ENCODE results near the gene ISL1.

- TF ChIP-seq CTCF (IDR thresholded peaks at IDR 0.05; ENCODE audit: control extremely low read depth in 1 of 3, insufficient read depth in 1 of 3, low read depth in 1 of 3, low read length in 3 of 3) (no peak), MAX (IDR thresholded peaks at IDR 0.05) (no peak), E2F6 (IDR thresholded peaks at IDR 0.05) (no peak), ATF3 (IDR thresholded peaks at IDR 0.05; ENCODE audit: insufficient read depth, low read depth, low read length) (no peak), POLR2AphosphoS5 (IDR thresholded peaks at IDR 0.05; ENCODE audit: low read depth, low read length) (no peak), SRF (IDR thresholded peaks at IDR 0.05; ENCODE audit: low read depth, low read length) (no peak), CEBPB (IDR thresholded peaks at IDR 0.05; ENCODE audit: low read depth, low read length) (no peak)
These were observed 9.5 kb downstream of the ISL1 start for GRCh38 chr5:51392689-51393199.

Data from H1 (cell line).